ENCODE results near the gene NOMO2.
"Not testable (repeated sequence)": the region's sequence is repeated elsewhere in the genome, so short reads cannot be mapped to it uniquely, and the experiment has no call there.

NOMO2 gene

GRCh38 chr16:18384869-18385268 lies 177.0 kb downstream of the NOMO2 start:
- DNase-seq (ENCODE audit: insufficient read length, low spot score); FAIRE-seq: not testable (repeated sequence)

- DNase-seq (ENCODE audit: insufficient read length, low spot score); FAIRE-seq: not testable (repeated sequence)
These were observed 177.7 kb downstream of the NOMO2 start for GRCh38 chr16:18384098-18384636.

GRCh38 chr16:18382696-18383095 lies 179.2 kb downstream of the NOMO2 start:
- DNase-seq (ENCODE audit: insufficient read length, low spot score); FAIRE-seq: not testable (repeated sequence)
